ENCODE measurements around the gene AKT2.

AKT2 gene

GRCh38 chr19:40231057-40231456, 54.1 kb downstream of the AKT2 start:
- no peak overlapping the region for H3K4me3 ChIP-seq (ENCODE audit: low read depth, low read length)
- ChIA-PET POLR2A (no interaction called here), CTCF (interaction anchor here (1.0 to 1.6 kb wide), 5 partner anchors 10 to 92 kb away, joined by 3 to 4 read pairs (median 3); partner anchors contain the start of gene TTC9B)
- DNase-seq (ENCODE audit: low read depth, low spot score), result no peak
- TF ChIP-seq CTCF (IDR thresholded peaks at IDR 0.05; ENCODE audit: insufficient read depth, low read length, missing control alignments), result no peak

- ChIA-PET POLR2A (no interaction called here), CTCF (interaction anchor here (0.6 to 1.7 kb wide), 4 partner anchors 9 to 88 kb away, joined by 3 read pairs; no protein-coding TSS in a partner anchor)
- no peak for TF ChIP-seq CTCF (IDR thresholded peaks at IDR 0.05; ENCODE audit: insufficient read depth, low read length, missing control alignments)
- H3K4me3 ChIP-seq (ENCODE audit: low read depth, low read length), result no peak overlapping the region
- DNase-seq (ENCODE audit: low read depth, low spot score), result no peak
These were observed 55.2 kb downstream of the AKT2 start for GRCh38 chr19:40229926-40230417.

- ChIA-PET CTCF (interaction anchor here (0.6 to 1.7 kb wide), 3 partner anchors 21 to 436 kb away, joined by 3 to 4 read pairs (median 3); partner anchors contain the start of gene MAP3K10), POLR2A (no interaction called here)
- TF ChIP-seq CTCF (IDR thresholded peaks at IDR 0.05; ENCODE audit: insufficient read depth, low read length, missing control alignments), result no peak
- no peak overlapping the region for H3K4me3 ChIP-seq (ENCODE audit: low read depth, low read length)
- DNase-seq (ENCODE audit: low read depth, low spot score), result no peak
These were observed 55.7 kb downstream of the AKT2 start for GRCh38 chr19:40229484-40229883.

GRCh38 chr19:40228863-40229262, 56.3 kb downstream of the AKT2 start:
- ChIA-PET CTCF (interaction anchor here (0.6 to 2.1 kb wide), 5 partner anchors 9 to 436 kb away, joined by 3 to 12 read pairs (median 4); partner anchors contain the start of gene MAP3K10), POLR2A (no interaction called here)
- no peak for DNase-seq (ENCODE audit: low read depth, low spot score)

GRCh38 chr19:40228346-40228745, 56.8 kb downstream of the AKT2 start:
- ChIA-PET POLR2A (no interaction called here), CTCF (interaction anchor here (1.1 to 2.1 kb wide), 5 partner anchors 8 to 89 kb away, joined by 3 to 12 read pairs (median 4); partner anchors contain the start of gene TTC9B)
- H3K4me3 ChIP-seq (ENCODE audit: low read depth, low read length), result no peak overlapping the region
- no peak for TF ChIP-seq CTCF (IDR thresholded peaks at IDR 0.05; ENCODE audit: insufficient read depth, low read length, missing control alignments)
- no peak for DNase-seq (ENCODE audit: low read depth, low spot score)

More at GRCh38 chr19:40228863-40229262, 56.3 kb downstream of the AKT2 start:
- no peak overlapping the region for H3K4me3 ChIP-seq (ENCODE audit: low read depth, low read length)
- no peak for TF ChIP-seq CTCF (IDR thresholded peaks at IDR 0.05; ENCODE audit: insufficient read depth, low read length, missing control alignments)

- DNase-seq (ENCODE audit: low read depth, low spot score), result no peak
- ChIA-PET CTCF (interaction anchor here (1.1 to 3.4 kb wide), 2 partner anchors 21 to 85 kb away, joined by 5 to 37 read pairs; no protein-coding TSS in a partner anchor), POLR2A (no interaction called here)
- peak overlapping the region; percentile 40 for H3K4me3 ChIP-seq (ENCODE audit: low read depth, low read length)
- no peak for TF ChIP-seq CTCF (IDR thresholded peaks at IDR 0.05; ENCODE audit: insufficient read depth, low read length, missing control alignments)
These were observed 59.5 kb downstream of the AKT2 start for GRCh38 chr19:40225440-40226305.
